NCI-H1694 (cell line): ENCODE results near the gene KDM5C.

Experiments
- DNase-seq: peaks from one replicate; lab custom pipeline; 2025; lab: John Stamatoyannopoulos, UW

The KDM5C gene

DNA sequence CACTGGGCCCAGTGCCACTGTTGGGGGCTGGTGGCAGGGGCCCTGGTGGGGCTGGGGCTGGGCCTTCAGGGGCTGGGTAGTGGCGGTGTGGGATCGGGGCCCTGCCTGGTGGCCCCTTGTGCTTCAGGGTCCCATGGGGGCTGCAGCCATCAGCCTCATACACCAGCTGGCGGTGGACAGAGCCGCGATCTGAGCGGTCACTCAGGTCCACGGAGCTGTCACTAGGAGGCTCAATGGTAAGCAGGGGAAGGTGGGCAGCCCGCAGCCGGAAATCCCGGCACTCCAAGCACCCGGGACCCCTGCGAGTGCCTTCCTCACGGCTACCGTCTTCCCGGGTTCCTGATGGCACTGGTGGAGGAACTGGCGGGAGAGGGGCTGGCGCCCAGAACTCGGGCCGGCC is 25.5 kb upstream of the KDM5C start:
- no peak for DNase-seq

DNA sequence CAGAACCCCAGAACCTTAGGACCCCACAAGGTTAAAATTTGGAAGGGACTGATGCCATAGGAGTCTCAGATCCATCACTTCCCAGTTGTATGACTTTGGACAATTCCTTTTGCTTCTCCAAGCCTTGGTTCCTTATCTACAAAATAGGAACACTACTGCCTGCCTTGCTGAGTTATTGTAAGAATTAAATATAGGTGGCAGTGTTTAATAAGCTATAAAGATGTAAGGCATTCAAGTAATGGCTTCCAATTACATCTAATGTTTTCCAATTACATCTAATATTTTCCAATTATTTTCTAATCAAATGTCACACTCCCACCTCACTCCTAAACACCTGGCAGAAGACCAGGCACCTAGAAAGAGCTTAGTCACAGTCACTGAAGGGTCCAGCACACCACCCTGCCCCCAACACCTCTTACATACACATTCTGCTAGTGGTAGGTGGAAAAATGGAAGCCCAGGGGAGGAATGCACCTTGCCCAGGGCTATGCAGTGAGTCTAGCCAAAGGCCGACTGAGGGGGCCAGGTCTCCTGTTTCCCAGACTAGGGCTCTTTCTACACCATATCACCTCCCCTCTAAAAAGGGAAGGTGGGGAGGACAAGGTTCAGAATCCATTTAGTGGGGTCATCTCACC is 24.5 kb upstream of the KDM5C start:
- DNase-seq: no peak

DNA sequence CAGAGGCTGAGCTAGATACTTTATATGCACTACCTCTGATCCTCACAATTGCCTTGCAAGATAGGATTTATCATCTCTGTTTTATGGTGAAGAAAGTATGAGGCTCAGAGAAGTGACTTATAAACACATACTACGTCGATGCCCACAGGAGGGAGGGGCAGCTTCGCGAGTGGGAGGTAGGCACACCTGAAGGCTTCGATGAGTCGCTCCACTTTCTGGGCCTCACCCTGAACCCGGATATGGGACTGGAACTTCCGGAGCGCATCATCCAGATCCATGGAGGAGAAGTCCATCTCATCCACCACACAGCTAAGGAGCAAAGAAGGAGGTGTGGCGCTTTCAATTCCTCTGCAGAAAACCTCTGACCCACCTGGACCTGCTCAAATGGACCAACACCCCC is 22.9 kb upstream of the KDM5C start:
- DNase-seq: no peak

DNA sequence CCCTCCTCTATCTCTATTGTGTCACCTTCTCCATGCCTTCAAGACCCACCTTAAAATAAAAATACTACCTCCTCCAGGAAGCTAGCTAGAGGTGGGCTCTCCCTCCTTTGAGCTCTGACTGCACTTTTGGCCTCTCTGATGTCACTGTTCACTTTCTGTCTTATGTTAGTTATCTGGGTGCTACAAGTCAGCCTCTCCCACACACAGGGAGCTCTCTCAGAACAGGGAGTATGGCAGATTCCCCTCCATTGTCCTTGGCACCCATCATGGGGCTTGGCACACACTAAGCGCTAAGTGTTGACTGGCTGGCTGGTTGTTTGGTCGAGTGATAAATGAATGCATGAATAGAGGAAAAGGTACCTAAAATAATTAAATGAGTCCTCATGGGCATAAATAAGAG is 21.2 kb upstream of the KDM5C start:
- no peak for DNase-seq

DNA sequence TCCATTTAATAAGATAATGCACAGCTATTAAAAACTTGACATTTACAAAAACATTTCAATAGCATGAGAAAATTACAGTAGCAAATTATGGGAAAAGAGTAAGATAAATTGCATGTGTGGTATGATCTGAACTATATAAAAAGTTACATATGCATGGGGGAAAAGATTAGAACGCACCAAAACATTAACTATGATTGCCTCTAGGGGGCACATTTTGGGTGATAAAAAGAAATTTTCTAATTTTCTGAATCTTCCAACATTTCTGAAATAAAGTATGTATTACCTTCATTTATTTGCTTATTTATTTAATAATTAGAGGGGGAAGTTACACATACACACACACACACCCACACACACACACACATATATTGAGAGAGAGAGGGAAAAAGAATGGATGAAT is 19.6 kb upstream of the KDM5C start:
- DNase-seq: no peak

DNA sequence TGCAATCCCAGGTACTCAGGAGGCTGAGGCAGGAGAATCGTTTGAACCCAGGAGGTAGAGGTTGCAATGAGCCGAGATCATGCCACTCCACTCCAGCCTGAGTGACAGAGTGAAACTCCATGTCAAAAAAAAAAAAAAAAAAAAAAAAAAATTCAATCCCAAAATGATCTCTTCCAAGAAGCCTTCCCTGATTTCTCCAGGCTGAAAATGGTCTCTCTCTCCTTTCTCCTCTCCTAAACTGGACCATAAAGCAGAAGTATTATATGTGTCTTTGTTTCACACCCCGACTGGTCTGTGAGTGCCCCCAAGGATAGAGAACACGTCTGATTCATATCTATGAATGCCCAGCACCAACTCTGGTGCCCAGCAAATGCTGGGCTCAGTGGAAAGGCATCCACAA is 17.3 kb upstream of the KDM5C start:
- DNase-seq: no peak

DNA sequence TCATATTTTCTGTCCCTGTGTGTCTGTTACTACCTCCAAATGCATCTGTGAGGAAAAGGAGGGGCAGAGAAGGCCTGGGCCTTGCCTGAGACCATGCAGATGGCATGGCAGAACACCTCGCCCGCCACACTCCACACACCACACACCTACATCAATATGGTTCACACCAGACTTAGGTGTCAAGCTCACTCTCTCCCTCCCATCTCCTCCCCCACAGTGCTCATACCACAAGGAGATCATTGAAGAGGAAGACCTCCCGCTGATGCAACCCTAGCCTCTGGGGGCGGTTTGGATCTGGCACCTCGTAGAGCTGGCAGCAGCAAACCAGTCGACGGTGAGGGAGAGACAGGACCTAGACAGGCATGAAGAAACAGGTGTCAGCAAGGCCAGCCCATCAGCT is 16.6 kb upstream of the KDM5C start:
- DNase-seq: no peak

DNA sequence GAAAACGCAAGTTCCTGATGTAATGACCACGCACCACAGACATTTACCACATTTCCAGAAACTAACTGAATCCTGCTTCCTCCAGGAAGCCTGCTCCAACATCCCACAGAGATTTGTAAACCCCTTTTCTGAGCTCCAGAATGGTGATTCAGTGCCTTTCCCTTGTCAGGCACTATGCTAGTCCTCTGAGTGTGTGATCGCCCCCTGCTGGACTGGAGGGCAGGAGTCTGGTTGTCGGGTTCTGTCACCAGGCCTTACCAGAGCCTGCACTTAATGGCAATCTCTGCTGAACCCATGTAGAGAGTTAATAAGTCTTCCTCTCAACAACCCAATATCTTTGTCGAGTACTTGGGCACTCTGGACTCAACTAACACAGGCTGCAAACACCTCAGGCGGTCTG is 14.5 kb upstream of the KDM5C start:
- DNase-seq: no peak

DNA sequence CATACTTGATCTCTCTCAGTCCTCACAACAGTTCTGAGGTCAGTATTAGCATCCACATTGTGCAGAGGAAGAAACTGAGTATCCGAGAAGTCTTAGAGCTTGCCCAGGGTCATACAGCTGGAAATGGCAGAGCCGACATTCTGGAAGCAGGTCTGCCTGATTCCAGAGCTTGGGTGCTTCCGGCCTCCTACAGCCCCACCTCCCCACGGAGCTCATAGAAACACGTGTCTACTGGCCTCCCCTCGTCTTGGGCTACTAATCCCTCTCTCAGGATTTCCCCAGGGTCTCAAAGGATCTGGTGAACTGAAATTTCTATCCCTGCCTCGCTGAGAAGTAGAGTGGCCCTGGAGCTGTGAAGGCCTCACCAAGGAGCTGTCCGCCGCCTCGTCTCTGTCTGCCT is 12.0 kb upstream of the KDM5C start:
- DNase-seq: no peak

DNA sequence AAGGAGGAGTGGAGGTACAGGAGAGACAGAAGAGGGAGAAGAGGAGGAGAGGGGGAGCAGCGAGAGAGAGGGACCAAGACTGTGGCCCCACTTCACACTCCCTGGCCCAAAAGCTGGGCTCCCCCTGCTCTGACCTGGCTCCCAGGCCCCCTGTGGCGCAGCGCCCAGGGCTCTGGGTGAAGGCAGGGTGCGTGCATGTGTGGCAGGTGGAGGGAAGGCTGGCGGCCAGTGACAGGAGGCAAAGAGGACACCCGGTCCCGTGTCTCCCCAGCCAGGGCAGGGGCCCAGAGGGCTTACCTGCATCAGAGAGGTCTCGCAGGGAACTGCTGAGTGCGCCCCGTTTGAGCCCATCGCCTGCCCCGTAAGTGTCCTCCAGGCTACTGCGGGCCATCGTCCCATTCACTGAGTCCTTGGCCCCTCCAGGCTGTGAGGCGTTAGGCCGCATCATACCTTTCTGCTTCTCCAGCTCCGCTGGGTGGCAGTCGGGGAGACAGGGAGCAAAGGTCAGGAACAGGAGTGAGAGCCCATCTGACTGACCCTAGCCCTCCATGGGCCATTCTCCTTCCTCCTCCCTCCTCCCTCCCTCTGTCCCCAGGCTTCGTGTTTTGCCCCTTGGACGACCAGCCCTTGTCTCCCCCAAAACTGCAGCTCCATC is 11.1 kb upstream of the KDM5C start:
- DNase-seq: no peak

DNA sequence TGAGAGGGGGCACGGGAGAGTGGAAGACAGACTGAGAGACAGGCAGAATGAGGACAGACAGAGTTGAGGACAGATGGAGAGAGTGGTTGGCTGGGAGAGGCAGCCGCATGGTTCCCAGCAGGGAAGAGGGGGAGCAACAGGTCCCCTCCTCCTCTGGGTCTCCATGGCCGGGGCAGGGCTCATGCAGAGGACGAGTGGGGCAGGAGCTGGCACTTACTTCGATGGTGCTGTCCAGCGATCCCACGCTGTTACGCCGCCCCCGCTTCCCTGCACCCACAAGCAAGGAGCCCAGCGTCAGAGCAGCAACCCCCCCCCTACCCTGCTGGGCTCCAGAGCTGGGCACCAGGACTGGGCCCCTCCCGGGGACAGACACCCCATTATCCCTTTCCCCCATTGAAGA is 10.6 kb upstream of the KDM5C start:
- DNase-seq: no peak

DNA sequence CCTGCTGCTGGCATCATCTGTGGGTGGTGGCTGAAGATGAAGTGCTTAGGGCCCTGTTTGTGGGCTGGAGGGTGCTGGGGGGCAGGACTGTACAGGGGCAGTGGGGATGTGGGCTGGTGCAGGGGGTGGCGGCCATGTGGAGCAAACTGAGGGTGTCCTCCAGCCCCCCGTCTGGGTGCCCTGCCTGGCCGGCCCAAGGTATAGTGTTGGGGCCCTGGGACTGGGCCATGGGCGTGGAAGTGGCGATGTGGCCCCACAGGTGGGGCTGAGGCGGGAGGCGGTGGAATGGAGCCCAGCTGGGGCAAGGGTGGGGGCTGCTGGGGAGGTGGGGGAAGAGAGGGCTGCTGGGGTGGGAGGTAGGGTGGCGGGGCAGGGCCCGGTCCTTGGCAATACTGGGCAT is 9.5 kb upstream of the KDM5C start:
- DNase-seq: no peak

DNA sequence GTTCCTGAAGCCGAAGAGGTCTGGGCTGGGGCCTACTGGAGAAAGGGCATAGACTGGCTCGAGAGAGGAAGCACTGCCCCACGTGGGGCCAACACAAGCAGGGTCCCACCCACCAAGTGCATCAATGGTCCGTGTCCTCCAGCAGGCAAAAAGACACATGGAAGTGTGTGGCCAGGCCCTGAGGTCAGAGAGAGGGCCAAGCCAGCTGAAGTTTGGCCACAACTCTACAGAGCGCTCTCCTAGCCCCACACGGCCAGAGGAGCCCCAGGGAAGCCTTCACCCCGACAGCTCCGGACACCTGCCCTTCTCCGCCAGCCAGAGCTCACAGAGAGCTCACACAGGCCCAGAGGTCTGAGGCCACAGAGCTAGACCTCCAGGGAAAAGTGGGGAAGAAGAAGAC is 8.5 kb upstream of the KDM5C start:
- DNase-seq: no peak

DNA sequence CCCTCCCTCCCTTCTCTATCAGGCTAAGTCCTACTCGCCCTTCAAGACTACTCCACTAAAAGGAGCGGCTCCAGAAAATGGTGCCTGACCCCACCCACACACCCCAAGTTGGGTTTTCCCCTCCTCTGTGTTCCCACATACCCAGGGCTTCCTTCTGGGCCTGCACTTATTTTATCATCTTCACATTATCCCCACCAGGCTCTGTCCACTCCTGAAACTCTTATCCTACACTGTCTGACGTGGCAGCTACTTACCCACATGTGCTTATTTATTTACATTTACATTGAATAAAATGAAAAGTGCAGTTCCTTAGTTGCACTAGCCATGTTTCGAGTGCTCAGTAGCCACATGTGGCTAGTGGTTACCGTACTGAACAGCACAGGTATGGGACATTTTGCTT is 5.1 kb upstream of the KDM5C start:
- no peak for DNase-seq

DNA sequence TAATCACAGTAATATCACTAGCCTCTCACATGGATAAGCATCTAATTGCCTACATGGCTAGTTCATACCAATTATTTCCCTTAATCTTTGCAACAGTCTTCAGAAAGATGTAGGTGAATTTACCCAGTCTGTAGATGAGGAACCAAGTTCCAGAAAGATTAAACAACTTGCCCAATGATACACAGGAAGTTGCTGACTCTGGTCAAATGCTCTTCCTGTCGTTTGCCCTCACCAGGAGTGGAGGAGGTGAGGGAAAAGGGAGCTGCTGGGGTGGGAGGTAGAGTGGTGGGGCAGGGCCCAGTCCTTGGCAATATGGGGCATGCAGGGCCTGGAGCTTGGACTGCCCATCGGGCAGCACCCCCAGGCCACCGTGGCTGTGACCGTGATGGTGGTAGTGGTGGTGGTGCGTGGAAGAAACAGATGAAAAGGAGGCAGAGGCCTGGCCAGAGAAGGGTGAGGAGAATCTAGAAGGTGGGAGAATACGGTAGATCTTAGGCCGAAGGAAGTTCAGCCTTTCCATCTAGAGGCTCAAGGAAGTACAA is 2.3 kb upstream of the KDM5C start:
- DNase-seq: no peak

DNA sequence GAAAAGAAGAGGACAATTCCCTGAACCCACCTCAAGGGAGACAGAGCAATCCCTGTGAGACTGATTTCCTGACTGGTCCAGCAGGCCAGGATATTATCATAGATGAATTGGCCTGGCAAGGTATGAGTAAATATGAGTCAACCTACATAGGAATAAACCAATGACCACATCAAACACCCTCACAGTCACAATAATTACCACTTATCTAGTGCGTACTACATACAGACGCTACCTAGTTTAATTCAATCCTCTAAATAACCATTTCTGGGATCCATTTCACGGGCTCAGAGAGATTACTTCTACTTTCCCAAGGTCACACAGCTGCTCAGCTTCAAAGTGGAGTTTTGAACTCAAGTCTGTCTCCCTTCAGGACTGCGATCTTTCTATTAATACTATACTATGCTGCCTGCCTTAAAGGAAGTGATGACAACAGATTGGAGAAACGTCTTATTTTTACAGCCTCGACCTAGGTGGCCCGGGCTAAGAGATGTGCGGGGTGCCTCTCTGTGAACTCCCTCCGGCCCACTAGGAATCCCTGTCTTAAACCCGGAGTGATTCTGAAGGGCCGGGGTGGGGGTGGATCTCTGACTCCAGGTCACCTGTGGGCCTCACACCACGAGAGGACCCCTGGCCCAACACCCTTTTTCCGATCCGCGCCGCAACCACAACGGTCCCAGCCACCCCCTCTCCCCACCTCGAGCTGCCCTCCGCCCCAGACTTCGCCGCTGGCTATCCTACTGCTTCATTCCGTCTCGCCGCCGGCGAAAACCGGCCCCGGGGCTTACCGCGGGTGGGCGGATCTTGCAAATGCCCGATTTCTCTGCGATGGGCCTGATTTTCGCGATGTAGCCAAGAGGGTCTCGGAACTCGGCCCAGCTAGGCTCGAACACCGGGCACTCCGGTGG is 800 bp downstream of the KDM5C start:
- no peak for DNase-seq

DNA sequence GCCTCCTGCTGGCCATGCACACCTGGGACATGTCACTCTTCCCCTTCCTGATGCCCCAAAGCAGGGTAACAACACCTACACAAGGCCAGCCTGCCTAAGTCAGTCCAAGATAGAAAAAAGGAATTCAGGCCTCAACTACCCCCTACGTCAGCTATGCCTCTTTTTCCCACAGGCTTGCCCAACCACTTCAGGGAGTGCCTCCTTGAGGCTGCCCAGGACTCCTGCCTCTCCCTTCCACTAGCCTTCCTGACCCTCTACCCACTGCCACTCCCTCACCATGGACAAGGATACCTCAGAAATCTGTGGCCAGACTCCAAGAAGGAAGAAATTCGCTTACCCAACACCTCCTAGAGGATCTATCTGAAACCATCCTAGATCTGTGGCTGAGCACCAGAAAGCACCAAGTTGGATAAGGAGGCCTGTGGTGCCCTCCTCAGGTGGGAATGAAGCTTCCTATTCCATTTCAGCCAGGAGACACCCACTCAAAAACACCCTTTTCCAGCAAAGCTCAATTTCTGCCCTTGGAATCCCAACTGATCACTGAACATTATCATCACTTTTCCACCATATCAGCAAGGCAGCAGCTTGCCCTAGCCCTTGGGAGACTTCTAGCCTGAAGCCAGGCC is 1.8 kb downstream of the KDM5C start:
- DNase-seq: peak; percentile 13

DNA sequence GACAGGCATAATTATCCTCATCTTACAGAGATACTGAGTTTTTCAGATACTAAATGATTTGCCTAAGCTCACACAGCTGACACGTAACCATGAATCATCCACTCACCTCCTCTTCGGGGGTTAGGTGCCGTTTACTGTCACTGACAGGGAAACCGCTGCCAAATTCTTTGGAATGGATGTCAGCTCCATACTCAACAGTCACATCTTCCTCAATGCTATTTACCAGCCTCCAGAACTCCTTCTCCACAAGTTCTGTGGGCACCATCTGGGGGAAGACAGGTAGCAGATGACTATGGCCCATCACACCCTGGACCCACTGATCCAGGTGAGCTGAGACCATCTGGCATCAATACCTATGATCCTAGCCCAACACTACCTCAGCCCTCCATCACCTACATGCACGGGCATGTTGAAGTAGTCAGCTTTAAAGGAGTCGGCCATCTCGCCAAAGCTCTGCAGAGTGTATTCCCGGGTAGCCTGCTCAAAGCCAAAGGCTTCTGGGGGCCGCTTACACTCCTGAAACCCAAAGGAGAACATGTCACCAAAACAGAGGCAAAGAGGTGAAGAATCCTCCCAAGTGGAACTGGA is 13.5 kb downstream of the KDM5C start:
- no peak for DNase-seq

DNA sequence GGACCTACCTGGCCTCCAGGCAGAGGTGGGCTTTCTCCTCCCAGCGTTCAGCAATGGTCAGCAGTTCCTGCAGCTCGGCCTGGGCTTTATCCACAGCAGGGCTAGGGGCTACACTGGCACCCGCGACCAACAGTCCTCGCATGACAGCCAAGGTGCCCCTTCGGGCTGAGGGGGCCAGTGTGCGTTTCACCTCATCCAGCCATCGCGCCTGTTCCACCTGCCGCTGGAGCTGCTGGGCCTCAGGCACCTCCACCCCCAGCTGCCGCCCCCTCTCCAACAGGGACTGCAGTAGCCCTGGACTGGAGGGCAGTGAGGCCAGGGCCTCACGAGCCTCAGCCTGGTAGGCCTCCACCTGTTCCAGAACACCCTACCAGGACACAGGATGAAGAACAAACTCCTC is 28.3 kb downstream of the KDM5C start:
- DNase-seq: no peak

DNA sequence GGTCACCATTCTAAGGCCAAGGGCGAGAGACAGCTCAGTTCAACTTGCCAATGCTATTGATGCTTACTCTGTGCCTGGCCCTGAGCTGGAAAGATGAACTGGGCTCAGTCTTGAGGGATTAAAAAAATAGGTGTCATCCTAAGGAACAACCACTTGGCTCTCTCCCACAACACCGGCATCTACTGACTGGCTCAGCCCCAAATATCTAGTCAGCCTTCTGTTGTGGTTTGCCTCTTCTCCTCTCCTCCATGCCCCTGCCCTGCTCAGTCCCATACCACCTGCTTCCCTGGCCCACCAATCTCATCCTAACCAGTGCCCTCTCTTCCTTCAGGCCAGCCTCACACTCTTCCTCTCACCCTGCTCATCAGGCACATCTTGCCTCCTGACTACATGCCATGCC is 29.6 kb downstream of the KDM5C start:
- DNase-seq: no peak

DNA sequence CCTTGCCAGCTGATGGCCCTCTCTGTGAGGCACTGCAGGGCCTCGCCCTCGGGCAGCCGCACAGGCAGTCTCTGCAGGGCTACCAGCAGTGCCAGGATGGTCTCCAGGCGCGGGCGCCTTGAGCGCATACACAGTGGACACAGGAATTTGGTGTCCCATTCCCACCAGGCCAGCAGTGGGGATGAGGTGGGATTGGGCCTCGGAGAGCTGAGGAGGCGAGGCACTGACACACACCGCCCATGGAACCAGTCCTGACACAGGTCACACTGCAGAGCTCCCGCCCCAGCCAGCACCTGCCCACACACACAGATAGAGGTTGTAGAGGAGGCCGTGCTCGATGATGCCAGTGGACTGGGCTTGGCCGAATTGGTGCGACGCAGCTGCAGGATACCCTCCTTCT is 30.7 kb downstream of the KDM5C start:
- no peak for DNase-seq

DNA sequence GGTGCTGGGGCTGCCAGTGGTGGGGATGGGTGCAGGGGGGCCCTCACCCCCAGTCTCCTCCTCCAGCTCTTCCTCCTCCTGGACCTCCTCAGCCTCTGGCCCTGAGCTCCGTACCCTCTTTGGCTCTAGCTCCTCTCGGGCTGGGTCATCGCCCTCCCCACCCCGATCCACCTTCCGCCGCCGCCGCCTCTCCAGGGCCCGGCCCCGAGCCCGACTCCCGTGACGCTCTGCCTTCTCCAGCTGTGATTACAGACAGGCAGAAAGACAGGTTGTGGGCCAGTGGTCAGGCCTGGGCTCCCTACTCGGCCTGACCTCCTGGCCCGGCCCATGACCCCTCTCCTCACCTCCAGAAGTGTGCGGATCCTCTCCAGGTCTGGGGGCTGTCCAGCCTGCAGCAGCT is 31.9 kb downstream of the KDM5C start:
- no peak for DNase-seq
